Measurements from ENCODE around the gene ACTL8.

ACTL8 gene

DNA sequence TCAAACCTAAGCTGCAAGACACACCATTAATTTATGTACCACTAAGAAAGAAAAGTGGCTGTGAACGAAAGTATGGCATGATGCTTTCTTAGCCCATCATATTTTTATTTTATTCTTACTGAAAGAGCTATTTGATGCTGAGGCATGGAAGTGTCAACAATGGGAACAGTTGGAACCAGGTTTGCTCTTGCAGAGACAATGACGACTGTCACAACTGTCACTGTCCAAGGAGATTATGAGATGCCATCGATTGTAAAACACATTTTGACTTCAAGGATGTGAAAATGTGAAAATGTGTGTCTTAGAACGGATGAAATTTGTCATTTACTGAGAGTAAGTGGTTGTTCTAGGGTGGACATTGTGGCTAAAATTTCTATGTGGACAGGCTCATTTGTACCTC lies 2.8 kb upstream of the ACTL8 start:
- Histone ChIP-seq H3K9ac (ENCODE audit: insufficient read length, low read depth) (no peak overlapping the region), H3K36me3 (ENCODE audit: insufficient read depth, insufficient read length, low read length) (no peaks in the 10 kb centered on the region), H3K4me1 (ENCODE audit: insufficient read depth, insufficient read length) (no peaks in the 10 kb centered on the region), H3K27me3 (ENCODE audit: insufficient read depth, insufficient read length) (no peaks in the 10 kb centered on the region), H3K4me3 (ENCODE audit: insufficient read length, low read depth) (no peak overlapping the region), H3K9me3 (ENCODE audit: insufficient read depth, low read length) (peaks cover 23% of the 10 kb centered on the region)
- no peak for TF ChIP-seq YY1 (IDR thresholded peaks at IDR 0.05; ENCODE audit: insufficient read depth, insufficient read length)
- TF ChIP-seq SUZ12 (IDR thresholded peaks at IDR 0.05; ENCODE audit: extremely low read depth, insufficient read depth, insufficient read length): no peak
- TF ChIP-seq ZNF274 (IDR thresholded peaks at IDR 0.05; ENCODE audit: low read depth, low read length): no peak
- DNase-seq (ENCODE audit: low read depth, low spot score): no peak

DNA sequence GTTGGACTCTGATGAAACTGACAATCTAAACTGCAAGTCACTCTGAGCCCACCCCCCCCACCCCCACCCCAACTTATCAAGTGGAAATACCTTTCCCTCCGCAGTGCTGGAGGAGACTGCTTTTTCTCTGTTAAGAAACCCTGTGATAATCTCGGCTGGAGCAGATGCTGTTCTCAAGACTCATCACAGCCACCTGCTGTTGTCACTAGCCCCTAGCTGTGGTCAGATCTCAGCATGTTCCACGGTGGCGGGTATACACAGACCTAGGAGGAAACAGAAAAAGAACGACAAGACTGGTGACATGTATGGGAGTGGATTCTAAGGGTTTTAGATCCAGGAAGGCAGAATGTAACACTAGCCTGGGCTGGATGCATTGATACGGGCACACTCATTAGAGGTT lies 2.3 kb downstream of the ACTL8 start:
- no peak overlapping the region for H3K9ac ChIP-seq (ENCODE audit: insufficient read length, low read depth)
- no peaks in the 10 kb centered on the region for H3K4me1 ChIP-seq (ENCODE audit: insufficient read depth, insufficient read length)
- H3K36me3 ChIP-seq (ENCODE audit: insufficient read depth, insufficient read length, low read length): no peaks in the 10 kb centered on the region
- no peak for DNase-seq (ENCODE audit: low read depth, low spot score)
- no peak overlapping the region for H3K4me3 ChIP-seq (ENCODE audit: insufficient read length, low read depth)
- H3K9me3 ChIP-seq (ENCODE audit: insufficient read depth, low read length): peaks cover 44% of the 10 kb centered on the region
- no peaks in the 10 kb centered on the region for H3K27me3 ChIP-seq (ENCODE audit: insufficient read depth, insufficient read length)
- TF ChIP-seq YY1 (IDR thresholded peaks at IDR 0.05; ENCODE audit: insufficient read depth, insufficient read length) (no peak), ZNF274 (IDR thresholded peaks at IDR 0.05; ENCODE audit: low read depth, low read length) (no peak), SUZ12 (IDR thresholded peaks at IDR 0.05; ENCODE audit: extremely low read depth, insufficient read depth, insufficient read length) (no peak)

DNA sequence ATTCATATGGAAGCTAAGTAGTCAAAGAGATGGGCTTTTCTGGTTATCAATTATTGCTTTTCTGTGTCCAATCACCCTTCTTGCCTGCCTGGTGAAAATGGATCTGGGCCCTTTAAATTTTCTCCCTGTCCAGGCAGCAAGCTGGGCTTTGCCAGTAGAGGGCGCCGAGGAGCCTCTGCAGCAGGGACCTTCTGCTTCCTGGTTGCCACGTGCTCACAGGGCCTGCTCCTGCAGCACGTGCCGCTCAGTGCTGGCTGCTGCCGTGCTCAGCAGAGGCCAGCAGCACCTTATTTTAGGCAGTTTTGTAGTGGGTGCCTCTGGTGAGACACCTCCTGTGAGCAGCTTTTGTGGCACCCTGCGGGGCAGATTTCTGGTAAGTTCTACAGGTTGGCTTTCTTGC lies 4.0 kb downstream of the ACTL8 start:
- Histone ChIP-seq H3K36me3 (ENCODE audit: insufficient read depth, insufficient read length, low read length) (no peaks in the 10 kb centered on the region), H3K9ac (ENCODE audit: insufficient read length, low read depth) (no peak overlapping the region), H3K9me3 (ENCODE audit: insufficient read depth, low read length) (peaks cover 40% of the 10 kb centered on the region), H3K27me3 (ENCODE audit: insufficient read depth, insufficient read length) (no peaks in the 10 kb centered on the region), H3K4me1 (ENCODE audit: insufficient read depth, insufficient read length) (no peaks in the 10 kb centered on the region), H3K4me3 (ENCODE audit: insufficient read length, low read depth) (no peak overlapping the region)
- TF ChIP-seq ZNF274 (IDR thresholded peaks at IDR 0.05; ENCODE audit: low read depth, low read length) (no peak), SUZ12 (IDR thresholded peaks at IDR 0.05; ENCODE audit: extremely low read depth, insufficient read depth, insufficient read length) (no peak), YY1 (IDR thresholded peaks at IDR 0.05; ENCODE audit: insufficient read depth, insufficient read length) (no peak)
- DNase-seq (ENCODE audit: low read depth, low spot score): no peak

DNA sequence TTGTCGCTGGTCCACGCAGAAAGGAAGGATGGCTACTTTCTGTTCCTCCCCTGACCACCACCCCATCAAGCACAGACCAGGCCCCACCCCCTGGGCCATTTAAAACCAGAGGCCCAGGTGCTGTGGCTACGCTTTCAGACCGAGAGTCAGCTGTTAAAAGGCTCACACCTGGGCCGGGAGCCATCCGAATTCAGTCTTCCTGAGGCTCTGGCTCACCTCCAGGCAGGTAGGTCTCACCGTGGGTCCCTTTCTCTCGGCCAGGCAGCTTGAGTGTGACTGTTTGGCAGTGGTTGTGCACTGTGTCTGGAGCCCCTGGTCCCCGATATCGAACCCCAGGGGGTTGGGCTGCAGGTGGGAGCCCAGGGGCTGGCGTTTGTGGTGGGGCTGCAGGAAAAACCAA lies 7.2 kb downstream of the ACTL8 start:
- no peaks in the 10 kb centered on the region for H3K27me3 ChIP-seq (ENCODE audit: insufficient read depth, insufficient read length)
- no peak for TF ChIP-seq SUZ12 (IDR thresholded peaks at IDR 0.05; ENCODE audit: extremely low read depth, insufficient read depth, insufficient read length)
- no peak for TF ChIP-seq YY1 (IDR thresholded peaks at IDR 0.05; ENCODE audit: insufficient read depth, insufficient read length)
- TF ChIP-seq ZNF274 (IDR thresholded peaks at IDR 0.05; ENCODE audit: low read depth, low read length): no peak
- H3K9me3 ChIP-seq (ENCODE audit: insufficient read depth, low read length): peaks cover 21% of the 10 kb centered on the region
- no peak overlapping the region for H3K9ac ChIP-seq (ENCODE audit: insufficient read length, low read depth)
- no peaks in the 10 kb centered on the region for H3K4me1 ChIP-seq (ENCODE audit: insufficient read depth, insufficient read length)
- H3K36me3 ChIP-seq (ENCODE audit: insufficient read depth, insufficient read length, low read length): no peaks in the 10 kb centered on the region
- no peak overlapping the region for H3K4me3 ChIP-seq (ENCODE audit: insufficient read length, low read depth)
- DNase-seq (ENCODE audit: low read depth, low spot score): no peak

DNA sequence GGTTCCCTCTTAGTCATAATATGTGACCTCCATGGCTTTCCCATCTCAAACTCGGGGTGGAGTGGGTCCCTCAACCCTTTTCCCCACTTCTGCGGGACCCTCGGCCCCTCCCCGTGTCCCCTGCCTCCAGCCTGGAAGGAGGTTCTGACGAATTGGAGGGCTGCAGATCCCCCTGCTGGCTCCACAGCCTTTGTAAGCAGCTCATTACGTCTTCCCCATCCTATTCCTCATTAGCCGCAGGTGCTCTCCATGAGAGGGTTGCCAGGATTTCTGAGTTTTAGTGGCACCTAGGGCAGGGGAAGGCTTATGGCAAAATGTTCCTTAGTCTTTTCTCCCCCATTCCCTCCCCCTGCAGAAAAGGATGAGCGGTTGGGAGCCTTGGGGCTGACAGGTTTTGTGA lies 8.3 kb downstream of the ACTL8 start:
- TF ChIP-seq SUZ12 (IDR thresholded peaks at IDR 0.05; ENCODE audit: extremely low read depth, insufficient read depth, insufficient read length) (no peak), YY1 (IDR thresholded peaks at IDR 0.05; ENCODE audit: insufficient read depth, insufficient read length) (no peak), ZNF274 (IDR thresholded peaks at IDR 0.05; ENCODE audit: low read depth, low read length) (no peak)
- Histone ChIP-seq H3K27me3 (ENCODE audit: insufficient read depth, insufficient read length) (no peaks in the 10 kb centered on the region), H3K4me1 (ENCODE audit: insufficient read depth, insufficient read length) (no peaks in the 10 kb centered on the region), H3K4me3 (ENCODE audit: insufficient read length, low read depth) (no peak overlapping the region), H3K9ac (ENCODE audit: insufficient read length, low read depth) (no peak overlapping the region), H3K36me3 (ENCODE audit: insufficient read depth, insufficient read length, low read length) (no peaks in the 10 kb centered on the region), H3K9me3 (ENCODE audit: insufficient read depth, low read length) (peaks cover 15% of the 10 kb centered on the region)
- DNase-seq (ENCODE audit: low read depth, low spot score): no peak

DNA sequence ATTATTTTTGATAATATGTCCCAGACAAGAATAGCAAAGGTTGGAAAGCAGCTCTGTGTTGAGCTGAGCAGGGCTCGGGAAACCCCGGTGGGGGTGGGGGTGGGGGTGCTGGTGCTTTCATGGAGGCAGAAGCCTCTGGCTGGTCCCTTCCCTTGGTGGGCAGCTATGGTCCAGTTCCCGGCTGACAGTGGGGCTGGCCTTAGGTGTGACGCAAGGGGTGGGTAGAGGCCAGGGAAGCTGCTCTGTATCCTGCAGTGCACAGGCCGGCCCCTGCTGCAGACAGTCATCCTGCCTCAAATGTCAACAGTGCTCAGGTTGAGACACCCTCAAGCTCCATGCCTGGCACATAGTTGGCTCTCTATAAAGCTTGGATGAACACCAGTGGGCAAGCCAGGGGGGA lies 8.9 kb downstream of the ACTL8 start:
- Histone ChIP-seq H3K9ac (ENCODE audit: insufficient read length, low read depth) (no peak overlapping the region), H3K36me3 (ENCODE audit: insufficient read depth, insufficient read length, low read length) (no peaks in the 10 kb centered on the region), H3K4me1 (ENCODE audit: insufficient read depth, insufficient read length) (peaks cover 2% of the 10 kb centered on the region), H3K9me3 (ENCODE audit: insufficient read depth, low read length) (peaks cover 9% of the 10 kb centered on the region), H3K27me3 (ENCODE audit: insufficient read depth, insufficient read length) (no peaks in the 10 kb centered on the region), H3K4me3 (ENCODE audit: insufficient read length, low read depth) (no peak overlapping the region)
- DNase-seq (ENCODE audit: low read depth, low spot score): no peak
- TF ChIP-seq YY1 (IDR thresholded peaks at IDR 0.05; ENCODE audit: insufficient read depth, insufficient read length): no peak
- TF ChIP-seq ZNF274 (IDR thresholded peaks at IDR 0.05; ENCODE audit: low read depth, low read length): no peak
- no peak for TF ChIP-seq SUZ12 (IDR thresholded peaks at IDR 0.05; ENCODE audit: extremely low read depth, insufficient read depth, insufficient read length)

DNA sequence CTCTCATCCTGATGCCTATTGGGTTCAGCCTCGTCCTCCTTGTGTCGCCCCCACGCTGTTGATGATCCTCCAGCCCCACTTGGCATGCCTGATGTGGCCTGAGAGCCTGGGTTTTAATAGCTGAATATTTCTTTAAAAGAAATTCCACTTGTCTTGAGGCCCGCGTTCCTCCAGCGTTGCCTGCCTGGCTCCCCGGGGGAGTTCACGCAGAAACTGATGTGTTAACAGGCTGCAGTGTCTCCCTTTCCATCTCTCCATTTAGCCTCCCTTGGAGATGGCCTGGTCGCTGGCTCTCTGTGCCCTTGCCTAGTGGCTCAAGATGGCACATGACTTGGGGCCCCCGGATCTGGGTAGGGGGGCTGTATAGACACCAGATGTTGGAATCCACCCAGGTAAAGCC lies 9.5 kb downstream of the ACTL8 start:
- no peak overlapping the region for H3K9ac ChIP-seq (ENCODE audit: insufficient read length, low read depth)
- no peak overlapping the region for H3K4me3 ChIP-seq (ENCODE audit: insufficient read length, low read depth)
- H3K4me1 ChIP-seq (ENCODE audit: insufficient read depth, insufficient read length): peaks cover 2% of the 10 kb centered on the region
- no peak for TF ChIP-seq SUZ12 (IDR thresholded peaks at IDR 0.05; ENCODE audit: extremely low read depth, insufficient read depth, insufficient read length)
- TF ChIP-seq ZNF274 (IDR thresholded peaks at IDR 0.05; ENCODE audit: low read depth, low read length): no peak
- no peak for TF ChIP-seq YY1 (IDR thresholded peaks at IDR 0.05; ENCODE audit: insufficient read depth, insufficient read length)
- no peak for DNase-seq (ENCODE audit: low read depth, low spot score)
- H3K36me3 ChIP-seq (ENCODE audit: insufficient read depth, insufficient read length, low read length): no peaks in the 10 kb centered on the region
- H3K9me3 ChIP-seq (ENCODE audit: insufficient read depth, low read length): peaks cover 3% of the 10 kb centered on the region
- H3K27me3 ChIP-seq (ENCODE audit: insufficient read depth, insufficient read length): no peaks in the 10 kb centered on the region

All from NT2/D1 (cell line).